Activated gamma-delta T cell treated with anti-CD3 and anti-CD28 coated beads, Interleukin-2, amount 50 U/mL, for 16 hours (primary cell): ENCODE measurements around the gene SPRTN.
"Not testable (repeated sequence)": the region's sequence is repeated elsewhere in the genome, so short reads cannot be mapped to it uniquely, and the experiment has no call there.

Source experiments
- DNase-seq: peaks from one replicate; pipeline ENCODE4 v3.0.0-alpha.2; 2020; ENCODE audit warnings: low read depth

SPRTN gene

GRCh38 chr1:231335663-231336602 is 2.2 kb upstream of the SPRTN start:
- no peak for DNase-seq

DNA sequence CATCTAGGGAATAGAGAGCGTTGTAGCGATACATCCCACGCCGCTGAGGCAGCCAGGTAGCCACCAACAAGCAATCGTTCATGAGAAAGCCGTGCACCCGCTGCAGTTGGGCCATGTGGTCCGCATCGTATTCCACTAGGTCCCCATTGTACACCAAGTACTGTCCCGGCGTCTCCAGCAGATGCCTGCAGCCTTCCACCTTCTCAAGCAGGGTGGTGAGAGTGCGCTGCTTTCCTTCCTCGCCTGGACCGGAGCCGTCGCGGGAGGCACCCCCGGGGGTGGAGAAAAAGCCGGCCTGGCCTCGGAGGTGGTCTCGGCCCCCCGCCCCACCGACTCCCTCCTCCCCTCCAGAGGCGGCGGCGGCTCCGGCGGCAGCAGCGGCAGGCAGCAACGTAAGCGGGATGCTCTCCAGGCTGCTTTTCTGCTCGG is 1.0 kb upstream of the SPRTN start:
- no peak for DNase-seq

GRCh38 chr1:231337472-231338269 is 422 bp upstream of the SPRTN start, which contains the start of gene EXOC8:
TSS of gene EXOC8 (minus strand) at chr1:231337852. CDS start at chr1:231337745, 107 bp downstream.
- peak; percentile 94 for DNase-seq

GRCh38 chr1:231340328-231341013 is 2.4 kb downstream of the SPRTN start:
- no peak for DNase-seq

GRCh38 chr1:231347961-231348360 is 9.9 kb downstream of the SPRTN start:
- no peak for DNase-seq

- DNase-seq = no peak
Measured at GRCh38 chr1:231348442-231348841, 10.3 kb downstream of the SPRTN start.

DNA sequence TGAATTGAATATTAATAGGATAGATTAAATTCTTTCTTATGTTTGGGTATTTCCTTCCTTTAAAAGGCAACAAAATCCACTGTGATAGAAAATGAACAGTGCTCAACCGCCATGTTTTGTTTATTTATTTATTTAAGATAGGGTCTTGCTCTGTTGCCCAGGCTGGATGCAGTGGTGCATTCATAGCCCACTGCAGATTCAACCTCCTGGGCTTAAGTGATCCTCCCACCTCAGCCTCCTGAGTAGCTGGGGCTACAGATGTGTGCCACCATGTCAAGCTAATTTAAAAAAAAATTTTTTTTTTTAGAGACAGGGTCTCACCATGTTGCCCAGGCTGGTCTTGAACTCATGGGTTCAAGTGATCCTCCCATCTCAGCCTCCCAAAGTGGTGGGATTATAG is 10.8 kb downstream of the SPRTN start:
- DNase-seq = not testable (repeated sequence)

- no peak for DNase-seq
Measured at GRCh38 chr1:231351816-231352215, 13.7 kb downstream of the SPRTN start.

DNA sequence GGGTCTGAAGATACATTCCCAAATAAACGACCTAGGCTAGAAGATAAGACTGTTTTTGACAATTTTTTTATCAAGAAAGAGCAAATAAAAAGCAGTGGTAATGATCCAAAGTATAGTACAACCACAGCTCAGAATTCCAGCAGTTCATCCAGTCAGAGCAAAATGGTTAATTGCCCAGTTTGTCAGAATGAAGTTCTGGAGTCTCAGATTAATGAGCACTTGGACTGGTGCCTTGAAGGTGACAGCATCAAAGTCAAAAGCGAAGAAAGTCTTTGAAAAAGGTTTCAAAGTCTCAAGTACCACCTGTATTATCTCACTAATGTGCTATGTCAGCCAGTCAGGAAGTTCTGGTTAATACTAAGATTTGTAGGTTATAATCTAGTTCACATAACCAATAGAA is 15.0 kb downstream of the SPRTN start:
- DNase-seq = no peak

GRCh38 chr1:231354330-231355020 is 16.4 kb downstream of the SPRTN start:
- no peak for DNase-seq

GRCh38 chr1:231355171-231355570 is 17.1 kb downstream of the SPRTN start:
- no peak for DNase-seq

GRCh38 chr1:231357187-231357772 is 19.2 kb downstream of the SPRTN start:
- DNase-seq = no peak

DNA sequence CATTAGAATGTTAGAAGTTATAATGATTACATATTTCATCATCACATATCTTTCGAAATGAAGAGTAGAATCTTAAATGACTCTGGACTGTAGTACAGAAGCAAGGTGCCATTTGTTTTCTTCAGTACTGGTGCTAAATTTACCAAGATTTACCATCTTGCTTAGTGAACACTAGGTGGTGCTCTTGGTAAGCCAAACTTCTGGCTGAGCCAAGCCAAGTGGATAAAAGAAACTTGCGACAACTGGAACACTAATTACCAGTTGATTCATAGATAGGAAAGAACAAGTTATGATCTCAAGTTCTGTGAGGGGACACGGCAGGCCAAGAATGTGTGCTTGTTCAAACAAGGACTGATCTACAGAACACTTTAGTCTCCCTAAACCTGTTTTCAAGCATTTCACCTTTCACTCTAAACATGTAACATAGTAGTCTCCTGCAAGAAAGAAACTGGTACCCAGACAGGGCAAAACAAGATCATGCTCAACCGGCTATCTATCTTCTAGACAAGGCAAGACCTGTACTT is 19.8 kb downstream of the SPRTN start:
- DNase-seq = no peak

DNA sequence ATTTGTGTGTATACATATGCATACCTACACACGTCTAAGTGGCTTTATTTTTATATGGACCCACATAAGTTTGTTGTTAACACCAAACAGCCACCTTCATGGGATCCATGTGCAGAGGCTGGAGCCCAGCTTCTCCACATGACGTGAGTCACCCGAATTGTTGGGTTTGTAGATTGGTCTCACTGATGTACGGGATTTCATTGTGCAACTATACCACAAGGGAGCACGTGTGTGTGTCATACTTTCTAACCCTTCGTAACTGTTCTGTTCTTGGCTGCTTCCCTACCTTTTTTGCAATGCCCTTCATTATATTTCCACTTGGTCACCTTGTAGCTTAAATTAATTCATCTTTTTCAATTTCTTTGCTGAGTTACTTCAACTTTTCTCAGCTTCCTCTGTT is 21.0 kb downstream of the SPRTN start:
- DNase-seq = no peak

DNA sequence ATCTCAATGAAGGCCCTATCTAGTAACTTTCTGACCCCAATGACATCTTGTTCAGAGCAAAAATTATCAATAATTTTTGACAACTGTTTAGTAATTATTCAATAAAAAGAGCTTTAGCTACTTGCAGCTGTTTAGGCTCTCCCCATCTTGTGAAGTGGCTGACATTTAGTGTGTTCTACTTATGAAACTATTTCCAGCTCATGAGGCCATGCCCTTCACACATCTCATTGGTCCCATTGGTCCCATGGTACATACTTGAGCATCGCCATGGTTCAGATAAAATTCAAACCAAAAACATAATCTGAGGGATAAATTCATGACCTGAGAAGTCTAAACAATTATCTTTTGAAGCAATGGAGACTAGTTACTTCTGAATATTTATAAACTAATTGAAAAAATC is 24.2 kb downstream of the SPRTN start:
- DNase-seq = no peak

- DNase-seq = no peak
Measured at GRCh38 chr1:231363624-231364023, 25.5 kb downstream of the SPRTN start.

DNA sequence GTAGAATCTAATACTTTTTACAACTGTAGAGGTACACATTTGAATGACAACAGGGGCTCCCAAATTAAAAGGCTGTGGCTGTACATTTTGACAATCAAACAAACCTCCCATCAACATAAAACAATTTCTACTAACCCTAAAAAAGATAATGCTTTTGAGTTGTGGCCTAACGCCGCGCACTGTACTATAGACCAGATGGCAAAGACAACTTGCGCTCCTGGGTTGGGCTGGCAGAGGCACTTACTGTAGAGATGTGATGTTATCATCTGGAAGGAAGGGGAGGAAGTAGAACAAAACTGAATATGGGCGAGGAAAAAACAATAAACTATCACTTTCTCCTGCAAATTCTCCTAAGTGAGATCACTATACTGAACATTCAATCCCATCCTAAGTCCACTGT is 26.1 kb downstream of the SPRTN start:
- DNase-seq = no peak

DNA sequence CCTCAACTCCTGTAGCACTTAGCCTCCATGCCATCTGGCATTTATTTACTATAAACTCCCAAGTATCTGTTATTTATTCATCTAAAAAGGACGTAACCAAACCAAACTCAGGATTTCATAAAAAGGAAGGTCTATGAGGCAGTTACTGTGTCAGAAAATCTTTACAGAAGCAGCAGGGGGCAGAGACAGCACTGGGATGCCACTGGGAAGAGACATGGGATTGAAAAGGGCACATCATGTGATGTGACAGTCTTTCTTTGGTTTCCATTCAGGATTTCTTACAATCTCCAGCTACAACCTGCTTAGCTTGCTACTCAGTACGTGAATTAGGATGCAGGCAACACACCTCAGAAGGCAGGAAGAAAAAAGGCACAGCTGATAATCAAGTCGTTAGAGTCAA is 31.2 kb downstream of the SPRTN start:
- no peak for DNase-seq

DNA sequence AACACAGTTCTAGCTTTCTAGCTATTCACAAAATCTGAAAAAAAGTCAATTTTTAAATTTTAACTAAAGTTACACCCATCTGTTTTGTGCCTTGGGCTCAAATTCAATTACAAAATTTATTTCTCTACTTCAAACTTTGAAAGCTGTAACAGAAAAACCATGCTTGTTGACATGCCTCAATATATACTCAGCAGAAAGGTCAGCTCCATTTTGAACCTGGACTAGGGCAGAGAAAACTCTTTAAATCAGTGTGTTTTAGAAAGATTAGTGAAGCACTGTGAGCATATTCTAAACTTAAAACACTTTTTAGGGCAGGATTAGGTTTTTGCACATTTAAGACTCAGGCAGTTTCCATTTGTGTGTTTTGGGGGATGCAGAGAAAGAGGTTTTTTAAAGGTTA is 34.4 kb downstream of the SPRTN start:
- no peak for DNase-seq

DNA sequence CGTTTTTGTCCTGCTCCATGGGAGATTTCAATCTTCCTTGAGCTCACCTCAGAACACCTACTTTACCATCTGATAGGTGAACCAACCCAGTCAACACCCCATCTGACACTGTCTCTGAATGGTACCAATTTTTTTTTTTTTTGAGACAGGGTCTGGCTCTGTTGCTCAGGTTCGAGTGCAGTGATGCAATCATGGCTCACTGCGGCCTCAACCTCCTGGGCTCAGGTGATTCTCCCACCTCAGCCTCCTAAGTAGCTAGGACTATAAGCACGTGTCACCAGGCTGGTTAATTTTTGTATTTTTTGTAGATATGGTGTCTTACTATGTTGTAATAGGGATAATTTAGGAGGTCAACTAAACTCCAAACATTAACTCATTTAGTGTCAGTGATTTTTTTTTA is 36.3 kb downstream of the SPRTN start:
- DNase-seq = no peak

DNA sequence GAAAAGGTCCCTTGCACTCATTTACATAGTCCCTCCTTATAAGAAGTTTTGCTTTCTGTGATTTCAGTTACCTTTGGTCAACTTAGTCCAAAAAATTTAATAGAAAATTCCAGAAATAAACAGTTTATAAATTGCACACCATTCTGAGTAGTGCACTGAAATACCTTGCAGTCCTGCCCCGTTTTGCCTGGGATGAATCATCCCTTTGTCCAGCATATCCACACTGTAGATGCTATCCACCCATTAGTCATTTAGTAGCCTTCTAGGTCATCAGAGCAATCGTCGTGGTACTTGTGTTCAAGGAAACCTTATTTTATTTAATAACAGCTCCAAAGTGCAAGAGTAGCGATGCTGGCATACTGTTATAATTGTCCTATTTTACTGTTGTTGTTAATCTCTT is 38.0 kb downstream of the SPRTN start:
- no peak for DNase-seq
